Adrenal gland (tissue), 5 donors: Measurements from ENCODE around the gene ARPC5.
"Not testable (repeated sequence)": the region's sequence is repeated elsewhere in the genome, so short reads cannot be mapped to it uniquely, and the experiment has no call there.

ENCODE experiments used
- POLR2A ChIP-seq, 2 donors: fragments of 450-650 bp; IDR thresholded peaks; one replicate each; pipeline ENCODE4 v1.6.1; 2017; ENCODE audit warnings: antibody characterized with exemption in 2 of 2, mild to moderate bottlenecking in 2 of 2, moderate library complexity in 1 of 2
- TF ChIP-seq, protein P1 (sequence below), 6 experiments: fragments of 450-650 bp in 4 of 6; fragments of 200-600 bp in 2 of 6; sonication (generic) in 1 of 6; IDR thresholded peaks; 1 replicate in 5 of 6; 2 replicates in 1 of 6; pipeline versions ENCODE4 v1.5.1 to v1.8.0; 2016 to 2021; ENCODE audit warnings: antibody characterized with exemption in 6 of 6, mild to moderate bottlenecking in 2 of 6, moderate library complexity in 1 of 6
- donor health status: DM: no; HTN: no; CAD: no.

DNA sequence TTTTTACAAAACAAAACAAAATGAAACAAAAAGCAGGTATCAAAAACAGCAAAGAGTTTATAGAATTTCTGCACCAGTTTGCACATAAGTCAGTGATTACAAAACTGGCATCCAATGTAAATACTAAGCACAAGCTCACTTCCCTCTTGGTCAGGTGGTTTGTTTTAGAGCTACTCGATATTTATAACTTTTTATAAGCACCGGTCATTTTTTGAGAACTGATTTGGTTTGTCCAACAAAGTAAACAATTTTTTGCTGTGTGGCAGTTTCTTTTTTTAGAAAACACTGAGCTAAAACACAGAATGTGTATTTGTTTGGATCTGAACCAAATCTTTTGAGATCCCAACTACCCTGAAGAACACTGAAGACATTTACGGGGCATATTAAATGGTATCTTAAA is 9.3 kb downstream of the ARPC5 start:
- TF ChIP-seq POLR2A (IDR thresholded peaks at IDR 0.05) = not testable (repeated sequence)
- TF ChIP-seq, protein P1, sequence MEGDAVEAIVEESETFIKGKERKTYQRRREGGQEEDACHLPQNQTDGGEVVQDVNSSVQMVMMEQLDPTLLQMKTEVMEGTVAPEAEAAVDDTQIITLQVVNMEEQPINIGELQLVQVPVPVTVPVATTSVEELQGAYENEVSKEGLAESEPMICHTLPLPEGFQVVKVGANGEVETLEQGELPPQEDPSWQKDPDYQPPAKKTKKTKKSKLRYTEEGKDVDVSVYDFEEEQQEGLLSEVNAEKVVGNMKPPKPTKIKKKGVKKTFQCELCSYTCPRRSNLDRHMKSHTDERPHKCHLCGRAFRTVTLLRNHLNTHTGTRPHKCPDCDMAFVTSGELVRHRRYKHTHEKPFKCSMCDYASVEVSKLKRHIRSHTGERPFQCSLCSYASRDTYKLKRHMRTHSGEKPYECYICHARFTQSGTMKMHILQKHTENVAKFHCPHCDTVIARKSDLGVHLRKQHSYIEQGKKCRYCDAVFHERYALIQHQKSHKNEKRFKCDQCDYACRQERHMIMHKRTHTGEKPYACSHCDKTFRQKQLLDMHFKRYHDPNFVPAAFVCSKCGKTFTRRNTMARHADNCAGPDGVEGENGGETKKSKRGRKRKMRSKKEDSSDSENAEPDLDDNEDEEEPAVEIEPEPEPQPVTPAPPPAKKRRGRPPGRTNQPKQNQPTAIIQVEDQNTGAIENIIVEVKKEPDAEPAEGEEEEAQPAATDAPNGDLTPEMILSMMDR (IDR thresholded peaks at IDR 0.05) = not testable (repeated sequence)
